ENCODE measurements around the gene FKBP8. TPM values are rescaled to one million over a fixed set of nuclear protein-coding genes. Genes with fewer than 3 reads are reported as not detected.

FKBP8 gene
- total RNA-seq, 1 experiment from 2014 or later, result 261 TPM

GRCh38 chr19:18576383-18576782 is 33.0 kb upstream of the FKBP8 start:
- Histone ChIP-seq H3K79me2 (ENCODE audit: insufficient read depth, low read length) (peaks cover 39% of the 10 kb centered on the region), H3K27me3 (ENCODE audit: insufficient read depth, low read length) (no peaks in the 10 kb centered on the region), H3K9ac (ENCODE audit: low read length) (no peak overlapping the region), H3K36me3 (ENCODE audit: control insufficient read depth in 1 of 2, insufficient read depth in 2 of 2, low read length in 2 of 2) (peaks cover 26 to 54% of the 10 kb centered on the region in 2 experiments), H2AFZ (ENCODE audit: low read depth, low read length, poor library complexity, severe bottlenecking) (no peak overlapping the region), H3K9me3 (ENCODE audit: control insufficient read depth in 1 of 2, insufficient read depth in 1 of 2, low read depth in 1 of 2, low read length in 2 of 2) (no peaks in the 10 kb centered on the region), H4K20me1 (ENCODE audit: insufficient read depth) (peaks cover 17% of the 10 kb centered on the region; the same call in 1 of the 2 replicates), H3K9me2 (ENCODE audit: insufficient read depth) (no peaks in the 10 kb centered on the region), H3K4me3 (replicated peaks in 1 of 2; ENCODE audit: low read depth in 1 of 2, low read length in 2 of 2) (no peak overlapping the region), H3K27ac (ENCODE audit: low read depth, low read length) (no peak overlapping the region), H3K4me2 (ENCODE audit: low read length) (no peak overlapping the region), H3K4me1 (ENCODE audit: control insufficient read depth in 1 of 2, insufficient read depth in 2 of 2, low read length in 2 of 2) (peaks cover 4 to 13% of the 10 kb centered on the region in 2 experiments; a peak in 3 of 4 replicates)
- ChIA-PET CTCF (no interaction called here), POLR2A (no interaction called here), RAD21 (ENCODE audit: low non-redundant PET in 1 of 2, low total read pairs in 2 of 2, uncharacterized antibody in 2 of 2, unreplicated experiment in 2 of 2) (no interaction called here)
- ATAC-seq, result no peak
- intact Hi-C loops (cut with micrococcal nuclease), result no loop called here
- BruUV-seq (replicated peaks), result no TSS peak
- DNase-seq (ENCODE audit: low read depth, low spot score), result no peak
- TF ChIP-seq SRF (IDR thresholded peaks at IDR 0.05; ENCODE audit: low read depth) (no peak), ZNF274 (IDR thresholded peaks at IDR 0.05; ENCODE audit: low read depth, low read length) (no peak), CBX3 (IDR thresholded peaks at IDR 0.05; ENCODE audit: low read depth) (no peak), YY1 (IDR thresholded peaks at IDR 0.05; ENCODE audit: extremely low read depth, insufficient replicate concordance, low read depth, low read length) (no peak), REST (IDR thresholded peaks at IDR 0.05; ENCODE audit: low read depth) (no peak), POLR2A (IDR thresholded peaks at IDR 0.05; ENCODE audit: borderline replicate concordance, extremely low read depth, insufficient read depth, insufficient read length) (no peak), SP1 (IDR thresholded peaks at IDR 0.05; ENCODE audit: low read depth) (no peak), RAD21 (IDR thresholded peaks at IDR 0.05; ENCODE audit: low read depth) (no peak), EZH2 (IDR thresholded peaks at IDR 0.05) (no peak)
